ENCODE results near the gene SUCNR1. TPM values are rescaled to one million over a fixed set of nuclear protein-coding genes. Genes with fewer than 3 reads are reported as not detected.

SUCNR1 gene
- total RNA-seq, 3 donors from 2014 or later = 0.33 to 1.6 (median 1.3) TPM

DNA sequence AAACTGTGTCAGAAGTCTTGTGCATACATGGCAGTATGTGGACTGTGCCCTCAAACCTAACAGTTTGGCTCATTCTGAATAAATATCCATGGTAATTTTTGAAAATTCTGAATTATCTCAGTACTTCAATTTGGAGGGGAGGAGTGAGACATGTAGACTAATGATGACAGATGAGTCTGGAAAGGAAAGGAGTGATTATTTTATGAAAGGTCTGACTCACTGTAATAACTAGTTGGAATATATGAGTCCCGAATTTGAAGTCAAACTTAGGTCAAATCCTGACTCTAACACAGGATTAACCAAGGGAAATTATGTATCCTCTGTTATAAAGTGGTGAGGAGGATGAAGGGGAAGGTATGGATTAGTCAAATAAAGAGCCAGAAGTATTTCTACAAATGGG, 38.6 kb downstream of the SUCNR1 start:
- no peaks in the 10 kb centered on the region for H3K4me1 ChIP-seq
- H3K27me3 ChIP-seq = no peaks in the 10 kb centered on the region
- H3K27ac ChIP-seq = no peak overlapping the region
- TF ChIP-seq, protein P1, sequence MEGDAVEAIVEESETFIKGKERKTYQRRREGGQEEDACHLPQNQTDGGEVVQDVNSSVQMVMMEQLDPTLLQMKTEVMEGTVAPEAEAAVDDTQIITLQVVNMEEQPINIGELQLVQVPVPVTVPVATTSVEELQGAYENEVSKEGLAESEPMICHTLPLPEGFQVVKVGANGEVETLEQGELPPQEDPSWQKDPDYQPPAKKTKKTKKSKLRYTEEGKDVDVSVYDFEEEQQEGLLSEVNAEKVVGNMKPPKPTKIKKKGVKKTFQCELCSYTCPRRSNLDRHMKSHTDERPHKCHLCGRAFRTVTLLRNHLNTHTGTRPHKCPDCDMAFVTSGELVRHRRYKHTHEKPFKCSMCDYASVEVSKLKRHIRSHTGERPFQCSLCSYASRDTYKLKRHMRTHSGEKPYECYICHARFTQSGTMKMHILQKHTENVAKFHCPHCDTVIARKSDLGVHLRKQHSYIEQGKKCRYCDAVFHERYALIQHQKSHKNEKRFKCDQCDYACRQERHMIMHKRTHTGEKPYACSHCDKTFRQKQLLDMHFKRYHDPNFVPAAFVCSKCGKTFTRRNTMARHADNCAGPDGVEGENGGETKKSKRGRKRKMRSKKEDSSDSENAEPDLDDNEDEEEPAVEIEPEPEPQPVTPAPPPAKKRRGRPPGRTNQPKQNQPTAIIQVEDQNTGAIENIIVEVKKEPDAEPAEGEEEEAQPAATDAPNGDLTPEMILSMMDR (IDR thresholded peaks at IDR 0.05) = no peak
- no peak for TF ChIP-seq POLR2A (IDR thresholded peaks at IDR 0.05)
- no peak for TF ChIP-seq POLR2AphosphoS5 (IDR thresholded peaks at IDR 0.05)
- no peaks in the 10 kb centered on the region for H3K9me3 ChIP-seq
- DNase-seq (ENCODE audit: low spot score in 2 of 2) = no peak
- no peak overlapping the region for H3K4me3 ChIP-seq
- intact Hi-C loops (cut with DNase I; ENCODE audit: low total_unique reads) = no loop called here
- no peaks in the 10 kb centered on the region for H3K36me3 ChIP-seq

DNA sequence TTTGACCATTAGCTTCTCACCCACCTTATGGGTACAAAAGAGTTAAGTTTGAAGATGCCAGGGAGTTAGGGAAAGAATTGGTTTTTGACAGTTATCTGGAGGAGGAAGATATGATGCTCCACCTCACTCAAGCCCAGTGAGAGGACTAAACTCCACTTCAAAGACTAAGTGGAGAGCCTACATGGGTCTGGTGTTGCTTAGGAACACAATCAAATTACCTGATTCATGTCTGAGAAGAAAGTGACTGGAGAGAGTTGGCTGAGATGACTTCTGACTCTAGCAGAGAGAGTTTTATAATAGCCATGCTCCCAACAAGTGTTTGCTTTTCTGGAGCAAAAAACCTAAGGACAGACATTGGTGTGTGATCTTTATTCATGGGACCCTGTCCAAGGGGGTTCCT, 43.3 kb downstream of the SUCNR1 start:
- DNase-seq (ENCODE audit: low spot score in 2 of 2) = no peak
- H3K4me1 ChIP-seq = no peaks in the 10 kb centered on the region
- intact Hi-C loops (cut with DNase I; ENCODE audit: low total_unique reads) = no loop called here
- no peaks in the 10 kb centered on the region for H3K27me3 ChIP-seq
- H3K27ac ChIP-seq = no peak overlapping the region
- no peak overlapping the region for H3K4me3 ChIP-seq
- TF ChIP-seq POLR2AphosphoS5 (IDR thresholded peaks at IDR 0.05) (no peak), POLR2A (IDR thresholded peaks at IDR 0.05) (no peak)
- TF ChIP-seq, protein P1 (IDR thresholded peaks at IDR 0.05) = no peak
- no peaks in the 10 kb centered on the region for H3K9me3 ChIP-seq
- H3K36me3 ChIP-seq = no peaks in the 10 kb centered on the region

DNA sequence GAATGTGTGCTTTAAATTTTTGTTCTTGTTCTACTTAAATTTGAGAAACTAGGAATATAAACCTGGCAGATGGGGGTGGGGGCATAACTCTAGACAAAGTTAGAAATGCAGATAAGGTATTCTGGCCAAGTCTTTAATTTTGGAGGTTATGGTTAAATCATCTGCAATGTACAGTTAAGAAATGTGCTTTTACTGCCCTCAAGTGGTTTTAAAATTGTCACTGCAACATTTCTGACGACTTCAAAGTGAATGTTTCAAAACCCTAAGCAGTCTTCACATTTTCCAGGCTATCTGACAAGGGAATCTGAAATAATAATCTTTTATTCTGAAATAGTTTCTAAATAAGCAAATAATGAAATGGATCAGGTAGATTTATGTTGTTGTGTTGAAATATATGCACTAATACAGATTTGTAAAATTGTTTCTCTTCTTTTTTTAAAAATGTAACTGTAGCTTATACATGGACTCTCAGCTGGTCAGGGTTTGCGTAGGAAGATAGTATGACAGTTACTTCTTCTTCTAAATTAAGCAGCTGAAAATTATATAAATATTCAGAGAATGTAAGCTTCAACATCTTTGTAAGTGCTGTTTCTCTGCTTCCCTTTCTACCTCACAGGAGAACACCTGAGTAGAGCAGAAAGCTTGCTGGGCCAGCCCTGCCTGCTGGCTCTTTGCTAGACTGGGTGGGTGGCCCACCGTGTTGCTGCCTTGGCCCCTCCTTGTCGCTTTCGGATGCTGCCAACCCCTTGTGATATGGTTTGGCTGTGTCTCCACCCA, 45.0 kb downstream of the SUCNR1 start:
- Histone ChIP-seq H3K36me3 (no peaks in the 10 kb centered on the region), H3K4me3 (no peak overlapping the region), H3K4me1 (no peaks in the 10 kb centered on the region), H3K27me3 (no peaks in the 10 kb centered on the region), H3K9me3 (no peaks in the 10 kb centered on the region), H3K27ac (no peak overlapping the region)
- intact Hi-C loops (cut with DNase I; ENCODE audit: low total_unique reads) = no loop called here
- DNase-seq (ENCODE audit: low spot score in 2 of 2) = no peak
- TF ChIP-seq, protein P1 (IDR thresholded peaks at IDR 0.05) = peak in 1 of 3 donors; percentile 51
- TF ChIP-seq POLR2A (IDR thresholded peaks at IDR 0.05) (no peak), POLR2AphosphoS5 (IDR thresholded peaks at IDR 0.05) (no peak)

DNA sequence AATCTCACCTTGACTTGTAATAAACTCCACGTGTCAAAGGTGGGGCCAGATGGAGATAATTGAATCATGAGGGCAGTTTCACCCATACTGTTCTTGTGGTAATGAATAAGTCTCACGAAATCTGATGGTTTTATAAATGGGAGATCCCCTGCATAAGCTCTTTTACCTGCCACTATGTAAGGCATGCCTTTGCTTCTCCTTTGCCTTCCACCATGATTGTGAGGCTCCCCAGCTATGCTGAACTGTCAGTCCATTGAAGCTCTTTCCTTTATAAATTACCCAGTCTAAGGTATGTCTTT, 45.5 kb downstream of the SUCNR1 start:
- no peaks in the 10 kb centered on the region for H3K4me1 ChIP-seq
- TF ChIP-seq, protein P1 (IDR thresholded peaks at IDR 0.05) = no peak
- TF ChIP-seq POLR2A (IDR thresholded peaks at IDR 0.05) (no peak), POLR2AphosphoS5 (IDR thresholded peaks at IDR 0.05) (no peak)
- H3K4me3 ChIP-seq = no peak overlapping the region
- H3K27ac ChIP-seq = no peak overlapping the region
- no peaks in the 10 kb centered on the region for H3K27me3 ChIP-seq
- intact Hi-C loops (cut with DNase I; ENCODE audit: low total_unique reads) = no loop called here
- DNase-seq (ENCODE audit: low spot score in 2 of 2) = no peak
- H3K36me3 ChIP-seq = no peaks in the 10 kb centered on the region
- H3K9me3 ChIP-seq = no peaks in the 10 kb centered on the region

DNA sequence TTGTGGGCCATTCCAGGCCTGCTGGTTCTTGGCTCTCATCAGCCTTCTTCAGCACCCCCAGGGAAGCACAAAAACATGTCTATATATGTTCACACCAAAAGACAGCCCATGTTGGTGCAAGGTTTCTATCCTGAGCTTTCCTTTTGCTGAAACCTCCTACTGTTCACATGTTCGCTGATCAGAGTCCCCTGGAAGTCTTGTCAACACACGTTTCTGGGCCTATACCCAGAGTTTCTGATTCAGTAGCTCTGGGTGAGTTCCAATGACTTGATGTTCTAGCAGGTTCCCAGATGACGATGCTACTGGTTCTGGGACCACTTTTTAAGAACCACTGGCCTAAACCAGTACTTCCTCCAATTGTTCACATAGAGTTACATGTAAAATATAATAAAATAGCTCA, 46.0 kb downstream of the SUCNR1 start:
- intact Hi-C loops (cut with DNase I; ENCODE audit: low total_unique reads) = no loop called here
- Histone ChIP-seq H3K4me3 (no peak overlapping the region), H3K36me3 (no peaks in the 10 kb centered on the region), H3K27ac (no peak overlapping the region), H3K9me3 (no peaks in the 10 kb centered on the region), H3K27me3 (no peaks in the 10 kb centered on the region), H3K4me1 (no peaks in the 10 kb centered on the region)
- TF ChIP-seq POLR2AphosphoS5 (IDR thresholded peaks at IDR 0.05) (no peak), POLR2A (IDR thresholded peaks at IDR 0.05) (no peak)
- TF ChIP-seq, protein P1 (IDR thresholded peaks at IDR 0.05) = no peak
- DNase-seq (ENCODE audit: low spot score in 2 of 2) = no peak
